HEK293 (cell line): ENCODE measurements around the gene RNF19B.

Experiments used
- CTCF ChIA-PET: fragments of 350-600 bp; formaldehyde crosslinking; extraction: SDS; loops from one replicate; lab custom pipeline; 2021; ENCODE audit warnings: antibody characterized with exemption; lab: Yijun Ruan, JAX
- POLR2A ChIA-PET: fragments of 300-600 bp; formaldehyde crosslinking; extraction: SDS; loops from one replicate; lab custom pipeline; 2020; ENCODE audit warnings: antibody characterized with exemption, inconsistent platforms; lab: Yijun Ruan, JAX
- H3K27ac ChIP-seq: fragments of 200-500 bp; sonication (Bioruptor generic); 2 replicates; pipeline ENCODE4 v1.5.1; 2014; ENCODE audit warnings: low read depth, low read length, control low read depth, inconsistent platforms; ENCODE audit errors: extremely low read depth
- H3K36me3 ChIP-seq, 2 experiments: fragments of 200-500 bp in 1 of 2; sonication (Bioruptor generic) in 1 of 2; 1 replicate in 1 of 2; 2 replicates in 1 of 2; pipeline ENCODE4 v1.5.1; 2014 to 2017; ENCODE audit warnings: inconsistent platforms in 2 of 2, low read length in 2 of 2; ENCODE audit not compliant: control insufficient read depth in 2 of 2, insufficient read depth in 1 of 2
- H3K4me1 ChIP-seq: fragments of 200-500 bp; sonication (Bioruptor generic); 2 replicates; pipeline ENCODE4 v1.5.1; 2014; ENCODE audit warnings: mild to moderate bottlenecking, low read length, inconsistent platforms; ENCODE audit not compliant: control insufficient read depth, insufficient read depth
- H3K4me3 ChIP-seq: 2 replicates; pipeline ENCODE4 v1.5.1; 2011; ENCODE audit warnings: low read depth, mild to moderate bottlenecking, control low read depth, low read length, moderate library complexity
- H3K9me3 ChIP-seq: fragments of 200-500 bp; sonication (Bioruptor generic); 2 replicates; pipeline ENCODE4 v1.5.1; 2014; ENCODE audit warnings: low read depth, low read length, inconsistent platforms; ENCODE audit not compliant: control insufficient read depth, insufficient read depth
- AEBP2 ChIP-seq: fragments of 450-650 bp; formaldehyde crosslinking; IDR thresholded peaks from 2 replicates; pipeline ENCODE4 v1.5.1; 2016; ENCODE audit warnings: missing biosample characterization, missing genetic modification characterization, borderline replicate concordance
- ATF2 ChIP-seq: fragments of 450-650 bp; formaldehyde crosslinking; IDR thresholded peaks from 2 replicates; pipeline ENCODE4 v1.5.1; 2016; ENCODE audit warnings: missing biosample characterization, missing genetic modification characterization, low read depth
- GLIS2 ChIP-seq: fragments of 450-650 bp; formaldehyde crosslinking; IDR thresholded peaks from 2 replicates; pipeline ENCODE4 v1.5.1; 2016; ENCODE audit warnings: missing biosample characterization, missing genetic modification characterization
- OVOL3 ChIP-seq: fragments of 450-650 bp; formaldehyde crosslinking; IDR thresholded peaks from 2 replicates; pipeline ENCODE4 v1.5.1; 2016; ENCODE audit warnings: missing biosample characterization, missing genetic modification characterization
- PRDM10 ChIP-seq: fragments of 450-650 bp; formaldehyde crosslinking; IDR thresholded peaks from 2 replicates; pipeline ENCODE4 v1.5.1; 2016; ENCODE audit warnings: missing biosample characterization, missing genetic modification characterization
- PRDM6 ChIP-seq: fragments of 450-650 bp; formaldehyde crosslinking; IDR thresholded peaks from 2 replicates; pipeline ENCODE4 v1.5.1; 2017; ENCODE audit warnings: missing biosample characterization, missing genetic modification characterization
- SP3 ChIP-seq: fragments of 450-650 bp; formaldehyde crosslinking; IDR thresholded peaks from 2 replicates; pipeline ENCODE4 v1.5.1; 2016; ENCODE audit warnings: missing biosample characterization, missing genetic modification characterization
- ZEB2 ChIP-seq: fragments of 450-650 bp; formaldehyde crosslinking; IDR thresholded peaks from 2 replicates; pipeline ENCODE4 v1.5.1; 2016; ENCODE audit warnings: missing biosample characterization, missing genetic modification characterization
- ZNF169 ChIP-seq: fragments of 450-650 bp; formaldehyde crosslinking; IDR thresholded peaks from 2 replicates; pipeline ENCODE4 v1.5.1; 2016; ENCODE audit warnings: missing biosample characterization, missing genetic modification characterization
- ZNF223 ChIP-seq: fragments of 450-650 bp; formaldehyde crosslinking; IDR thresholded peaks from 2 replicates; pipeline ENCODE4 v1.5.1; 2016; ENCODE audit warnings: missing biosample characterization, missing genetic modification characterization
- ZNF335 ChIP-seq: fragments of 450-650 bp; formaldehyde crosslinking; conservative IDR thresholded peaks from 2 replicates; pipeline ENCODE4 v1.5.1; 2016; ENCODE audit warnings: missing biosample characterization, missing genetic modification characterization
- ZNF341 ChIP-seq: fragments of 450-650 bp; formaldehyde crosslinking; IDR thresholded peaks from 2 replicates; pipeline ENCODE4; 2016; ENCODE audit warnings: low read depth, missing biosample characterization, missing genetic modification characterization
- ZNF423 ChIP-seq: fragments of 450-650 bp; formaldehyde crosslinking; IDR thresholded peaks from 2 replicates; pipeline ENCODE4 v1.5.1; 2016; ENCODE audit warnings: missing biosample characterization, missing genetic modification characterization
- ZNF555 ChIP-seq: fragments of 450-650 bp; formaldehyde crosslinking; conservative IDR thresholded peaks from 2 replicates; pipeline ENCODE4 v1.5.1; 2017; ENCODE audit warnings: missing biosample characterization, mild to moderate bottlenecking, missing genetic modification characterization, inconsistent platforms
- ZNF585B ChIP-seq: fragments of 450-650 bp; formaldehyde crosslinking; IDR thresholded peaks from 2 replicates; pipeline ENCODE4 v1.5.1; 2016; ENCODE audit warnings: missing biosample characterization, missing genetic modification characterization
- ZNF692 ChIP-seq: fragments of 450-650 bp; formaldehyde crosslinking; IDR thresholded peaks from 2 replicates; pipeline ENCODE4 v1.5.1; 2016; ENCODE audit warnings: missing biosample characterization, missing genetic modification characterization
- ZNF76 ChIP-seq: fragments of 450-650 bp; formaldehyde crosslinking; IDR thresholded peaks from 2 replicates; pipeline ENCODE4; 2016; ENCODE audit warnings: low read depth, missing biosample characterization, missing genetic modification characterization, borderline replicate concordance

Gene RNF19B

GRCh38 chr1:32967888-32968568 is 3.4 kb upstream of the RNF19B start (continued):
- TF ChIP-seq ZNF223 (tag by site-specific recombination): no peak
- TF ChIP-seq ZNF341 (tag by site-specific recombination): no peak

GRCh38 chr1:32966900-32967299 is 2.3 kb upstream of the RNF19B start:
- no peak overlapping the region for H3K4me3 ChIP-seq
- peaks cover 3% of the 10 kb centered on the region for H3K4me1 ChIP-seq
- no peak overlapping the region for H3K27ac ChIP-seq
- CTCF ChIA-PET: no interaction called here
- no peaks in the 10 kb centered on the region for H3K36me3 ChIP-seq
- TF ChIP-seq AEBP2 (tag by site-specific recombination): no peak
- TF ChIP-seq PRDM10 (tag by site-specific recombination): peak; percentile 82
- TF ChIP-seq, all 188 proteins: peak for 1
- POLR2A ChIA-PET: no interaction called here
- no peaks in the 10 kb centered on the region for H3K9me3 ChIP-seq

- POLR2A ChIA-PET: interaction anchor here (0.5 to 2.5 kb wide), 26 partner anchors 10 to 314 kb away, joined by 3 to 21 read pairs (median 4); partner anchors contain the start of genes AZIN2 and RBBP4
- Histone ChIP-seq H3K4me3 (no peak overlapping the region; the same call in 1 of the 2 replicates), H3K9me3 (no peaks in the 10 kb centered on the region), H3K4me1 (peaks cover 8% of the 10 kb centered on the region), H3K36me3 (no peaks in the 10 kb centered on the region), H3K27ac (no peak overlapping the region)
- CTCF ChIA-PET: interaction anchor here (0.7 kb wide), 1 partner anchor 121 kb away, joined by 3 read pairs; no protein-coding TSS in a partner anchor
- TF ChIP-seq ZNF585B: peak; percentile 49
- no peak for TF ChIP-seq ATF2
- TF ChIP-seq ZNF335 (tag by site-specific recombination): peak; percentile 93
Observed at GRCh38 chr1:32965251-32965747, 690 bp upstream of the RNF19B start.

GRCh38 chr1:32963746-32964460 is 706 bp downstream of the RNF19B start:
- Histone ChIP-seq H3K4me3 (peak overlapping the region; percentile 62), H3K27ac (peak overlapping the region; percentile 84), H3K9me3 (no peaks in the 10 kb centered on the region), H3K36me3 (no peaks in the 10 kb centered on the region), H3K4me1 (peaks cover 10% of the 10 kb centered on the region)
- CTCF ChIA-PET: interaction anchor here (0.7 to 1.1 kb wide), 4 partner anchors 43 to 257 kb away, joined by 3 to 6 read pairs (median 4); no protein-coding TSS in a partner anchor
- POLR2A ChIA-PET: interaction anchor here (0.6 to 2.5 kb wide), 15 partner anchors 9 to 313 kb away, joined by 3 to 21 read pairs (median 4); partner anchors contain the start of genes AZIN2 and RBBP4
- TF ChIP-seq GLIS2 (tag by site-specific recombination): peak; percentile 93
- TF ChIP-seq ZNF692 (tag by site-specific recombination): peak; percentile 64
- TF ChIP-seq PRDM6 (tag by site-specific recombination): no peak
- TF ChIP-seq ZEB2: peak; percentile 74
- TF ChIP-seq OVOL3 (tag by site-specific recombination): no peak
- TF ChIP-seq ZNF76: peak; percentile 20; the same call in 1 of the 2 replicates
- peak; percentile 74 for TF ChIP-seq SP3 (tag by site-specific recombination)
- TF ChIP-seq ZNF555 (tag by site-specific recombination): no peak
- no peak for TF ChIP-seq ZNF169 (tag by site-specific recombination)
- no peak for TF ChIP-seq ZNF423 (tag by site-specific recombination)
